Spleen (tissue), 11 donors: ENCODE measurements around the gene PUS1. TPM values are rescaled to one million over a fixed set of nuclear protein-coding genes. Genes with fewer than 3 reads are reported as not detected.

Experiments used
- DNase-seq: peaks from one replicate; pipeline ENCODE4 v3.0.0-alpha.2; 2020
- H3K27ac ChIP-seq, 8 donors: fragments of 200-600 bp; sonication (generic) in 7 of 8; 1 replicate in 4 of 8; 2 replicates in 4 of 8; pipeline versions ENCODE4 v1.5.0 to v1.8.0; 2016 to 2021; ENCODE audit warnings: inconsistent platforms in 4 of 8, mild to moderate bottlenecking in 4 of 8, moderate library complexity in 1 of 8
- H3K27me3 ChIP-seq, 7 donors: fragments of 200-600 bp; sonication (generic) in 6 of 7; replicated peaks in 1 of 7; 1 replicate in 4 of 7; 2 replicates in 3 of 7; pipeline versions ENCODE4 v1.5.0 to v1.8.0; 2016 to 2021; ENCODE audit warnings: inconsistent platforms in 3 of 7, mild to moderate bottlenecking in 1 of 7
- H3K36me3 ChIP-seq, 6 donors: fragments of 200-600 bp; sonication (generic) in 5 of 6; 1 replicate in 4 of 6; 2 replicates in 2 of 6; pipeline versions ENCODE4 v1.5.0 to v1.8.0; 2016 to 2021; ENCODE audit warnings: inconsistent platforms in 2 of 6
- H3K4me1 ChIP-seq, 6 donors: fragments of 200-600 bp; sonication (generic) in 5 of 6; 1 replicate in 3 of 6; 2 replicates in 3 of 6; pipeline versions ENCODE4 v1.5.0 to v1.8.0; 2016 to 2021; ENCODE audit warnings: inconsistent platforms in 3 of 6
- H3K4me3 ChIP-seq, 8 donors: fragments of 200-600 bp; sonication (generic) in 7 of 8; 1 replicate in 4 of 8; 2 replicates in 4 of 8; pipeline versions ENCODE4 v1.5.0 to v1.8.0; 2016 to 2021; ENCODE audit warnings: inconsistent platforms in 4 of 8, mild to moderate bottlenecking in 4 of 8, moderate library complexity in 2 of 8
- H3K9me3 ChIP-seq, 8 donors: fragments of 200-600 bp; sonication (generic) in 7 of 8; 1 replicate in 4 of 8; 2 replicates in 4 of 8; pipeline versions ENCODE4 v1.5.0 to v1.8.0; 2016 to 2021; ENCODE audit warnings: inconsistent platforms in 4 of 8
- CTCF ChIP-seq, 11 experiments: fragments of 200-600 bp in 7 of 11; fragments of 450-650 bp in 4 of 11; sonication (generic) in 4 of 11; IDR thresholded peaks in 8 of 11; conservative IDR thresholded peaks in 3 of 11; 1 replicate in 7 of 11; 2 replicates in 4 of 11; pipeline versions ENCODE4 v1.4.0 to v1.8.0; 2016 to 2021; ENCODE audit warnings: antibody characterized with exemption in 11 of 11, inconsistent platforms in 4 of 11, mild to moderate bottlenecking in 1 of 11
- POLR2A ChIP-seq, 3 donors: fragments of 450-650 bp; IDR thresholded peaks; one replicate each; pipeline ENCODE4 v1.5.1; 2017; ENCODE audit warnings: antibody characterized with exemption in 3 of 3, mild to moderate bottlenecking in 1 of 3
- POLR2AphosphoS5 ChIP-seq, 3 donors: sonication (generic); formaldehyde crosslinking; IDR thresholded peaks; one replicate each; pipeline ENCODE4 v1.5.1; 2017; ENCODE audit warnings: antibody characterized with exemption in 3 of 3
- WGBS, 5 donors: extraction: QIAGEN DNeasy Blood & Tissue Kit in 3 of 5; methylation state at CpG; one replicate each; pipeline versions ENCODE4 v1.1.5 to v1.1.7; 2013 to 2018; 5-methylcytosine and 5-hydroxymethylcytosine counted together
- intact Hi-C: fragments of 100-400 bp; cut with DNase I; formaldehyde crosslinking; loops from one replicate; pipeline ENCODE4 v1.15.0; 2023; ENCODE audit warnings: low total_unique reads
- polyA plus RNA-seq, 3 donors: library from polyadenylated mRNA; stranded (reverse); fragments of 200-250 nt; gene quantifications; one replicate each; pipeline ENCODE4 v1.2.1, GENCODE V29; 2013
- total RNA-seq, 7 donors: library from RNA; depleted of rRNA in 3 of 7; stranded (reverse); fragments of >200 nt in 3 of 7; fragmentation: NEBNext Ultra II Directional in 4 of 7; extraction: Animal tissue kit (Norgen Biotek cat#: 25700) in 4 of 7; gene quantifications; one replicate each; pipeline versions ENCODE4 v1.1.0 to v1.2.1, GENCODE V29; 2016 to 2021
- donor health status: healthy with polysubstance abuse.
- donor health status: DM: no; HTN: no; CAD: no; lungs with moderate emphysema.
- donor health status: DM: no; HTN: no; CAD: no.
- donor health status: Bipolar disorder and iron deficiency.
- donor health status: healthy.
- donor health status: DM: no; HTN: no; CAD: no.
- donor health status: DM: yes; HTN: yes; CAD: no.

The PUS1 gene
- total and polyA plus RNA-seq, 10 donors: 16.0 to 46.5 (median 30.0) TPM

GRCh38 chr12:131896080-131896810 is 32.8 kb upstream of the PUS1 start:
- WGBS, 5 donors: 4 to 16% (median 5%) methylated on average over 12 to 39 of the region's 39 CpGs
- peak; percentile 97 for DNase-seq
- no peak for TF ChIP-seq CTCF (IDR thresholded peaks at IDR 0.05 in 8 of 11, conservative IDR thresholded peaks at IDR 0.05 in 3 of 11)
- TF ChIP-seq POLR2AphosphoS5 (IDR thresholded peaks at IDR 0.05): peak; percentile 80 to 93 (median 89)
- peak in 1 of 3 donors; percentile 53 for TF ChIP-seq POLR2A (IDR thresholded peaks at IDR 0.05)
- intact Hi-C loops: no loop called here
- Histone ChIP-seq H3K36me3 (peaks cover 0 to 40% (median 0%) of the 10 kb centered on the region in 6 donors), H3K4me3 (peak overlapping the region; percentile 51 to 85 (median 59)), H3K27me3 (no peaks in the 10 kb centered on the region), H3K27ac (peak overlapping the region; percentile 76 to 98 (median 93)), H3K4me1 (peaks cover 25 to 66% (median 34%) of the 10 kb centered on the region in 6 donors), H3K9me3 (no peaks in the 10 kb centered on the region)

GRCh38 chr12:131896811-131897270 is 32.2 kb upstream of the PUS1 start:
- no peak for TF ChIP-seq POLR2AphosphoS5 (IDR thresholded peaks at IDR 0.05)
- TF ChIP-seq POLR2A (IDR thresholded peaks at IDR 0.05): no peak
- TF ChIP-seq CTCF (IDR thresholded peaks at IDR 0.05 in 8 of 11, conservative IDR thresholded peaks at IDR 0.05 in 3 of 11): peak in 1 of 11 experiments; percentile 17
- H3K36me3 ChIP-seq: peaks cover 0 to 46% (median 0%) of the 10 kb centered on the region in 6 donors
- H3K27ac ChIP-seq: peak overlapping the region; percentile 76 to 98 (median 93)
- intact Hi-C loops: no loop called here
- WGBS, 5 donors: 22 to 41% (median 33%) methylated on average over 14 of the region's 14 CpGs
- DNase-seq: peak; percentile 88
- H3K4me1 ChIP-seq: peaks cover 25 to 72% (median 40%) of the 10 kb centered on the region in 6 donors
- no peaks in the 10 kb centered on the region for H3K27me3 ChIP-seq
- no peaks in the 10 kb centered on the region for H3K9me3 ChIP-seq
- H3K4me3 ChIP-seq: peak overlapping the region in 7 of 8 donors; percentile 51 to 85 (median 60)

- intact Hi-C loops: no loop called here
- peaks cover 25 to 77% (median 45%) of the 10 kb centered on the region in 6 donors for H3K4me1 ChIP-seq
- peak; percentile 79 for DNase-seq
- H3K27ac ChIP-seq: peak overlapping the region; percentile 76 to 98 (median 93)
- no peaks in the 10 kb centered on the region for H3K27me3 ChIP-seq
- peak overlapping the region in 4 of 8 donors; percentile 58 to 85 (median 60) for H3K4me3 ChIP-seq
- H3K9me3 ChIP-seq: no peaks in the 10 kb centered on the region
- H3K36me3 ChIP-seq: peaks cover 0 to 48% (median 0%) of the 10 kb centered on the region in 6 donors
- WGBS, 5 donors: 75 to 89% (median 87%) methylated on average over 18 of the region's 18 CpGs
- TF ChIP-seq POLR2A (IDR thresholded peaks at IDR 0.05) (no peak), CTCF (IDR thresholded peaks at IDR 0.05 in 8 of 11, conservative IDR thresholded peaks at IDR 0.05 in 3 of 11) (no peak), POLR2AphosphoS5 (IDR thresholded peaks at IDR 0.05) (no peak)
Measured at GRCh38 chr12:131897276-131897675, 31.8 kb upstream of the PUS1 start.

GRCh38 chr12:131897875-131898274 is 31.2 kb upstream of the PUS1 start:
- 82 to 88% (median 86%) methylated on average over 9 of the region's 9 CpGs for WGBS, 5 donors

More at GRCh38 chr12:131897875-131898274, 31.2 kb upstream of the PUS1 start:
- Histone ChIP-seq H3K4me1 (peaks cover 27 to 83% (median 51%) of the 10 kb centered on the region in 6 donors), H3K9me3 (no peaks in the 10 kb centered on the region), H3K27me3 (no peaks in the 10 kb centered on the region), H3K27ac (peak overlapping the region in 4 of 8 donors; percentile 93 to 98 (median 94)), H3K36me3 (peaks cover 0 to 49% (median 0%) of the 10 kb centered on the region in 6 donors), H3K4me3 (no peak overlapping the region)
- DNase-seq: peak; percentile 64
- no peak for TF ChIP-seq POLR2AphosphoS5 (IDR thresholded peaks at IDR 0.05)
- no peak for TF ChIP-seq POLR2A (IDR thresholded peaks at IDR 0.05)
- no peak for TF ChIP-seq CTCF (IDR thresholded peaks at IDR 0.05 in 8 of 11, conservative IDR thresholded peaks at IDR 0.05 in 3 of 11)
- intact Hi-C loops: no loop called here
